H1 (cell line): Measurements from ENCODE around the gene AFG1L. TPM values are rescaled to one million over a fixed set of nuclear protein-coding genes. Genes with fewer than 3 reads are reported as not detected.

Experiments used
- CTCF ChIA-PET: fragments of 300-600 bp; sonication (Branson Sonifier 250); formaldehyde crosslinking; loops from one replicate; lab custom pipeline; 2021; ENCODE audit not compliant: partially characterized antibody; lab: Charles Lee
- POLR2A ChIA-PET: fragments of 300-600 bp; sonication (Branson Sonifier 250); formaldehyde crosslinking; loops from one replicate; lab custom pipeline; 2021; ENCODE audit warnings: inconsistent platforms; ENCODE audit not compliant: partially characterized antibody; lab: Charles Lee
- DNase-seq, 2 experiments: peaks; one replicate each; pipeline versions ENCODE4 v3.0.0 to v3.0.0-alpha.2; 2010 to 2022; ENCODE audit warnings: low spot score in 2 of 2, low read depth in 1 of 2, mixed read lengths in 1 of 2
- FAIRE-seq: peaks from 2 replicates; lab custom pipeline; 2011; peaks lifted over from hg19 to GRCh38; lab: Jason Lieb, UNC
- H2AFZ ChIP-seq: 2 replicates; pipeline ENCODE4 v1.8.1; 2012; ENCODE audit warnings: low read length, inconsistent platforms
- H2AK5ac ChIP-seq: 2 replicates; pipeline ENCODE4 v1.6.1; 2013; ENCODE audit warnings: low read depth, low read length
- H2BK120ac ChIP-seq: replicated peaks from 2 replicates; pipeline ENCODE3; 2013; ENCODE audit warnings: low read depth, low read length, inconsistent platforms
- H2BK12ac ChIP-seq: 2 replicates; pipeline ENCODE4 v1.6.1; 2013; ENCODE audit warnings: low read depth, low read length
- H2BK15ac ChIP-seq: 2 replicates; pipeline ENCODE4 v1.6.1; 2013; ENCODE audit warnings: low read length
- H2BK20ac ChIP-seq: 2 replicates; pipeline ENCODE4 v1.6.1; 2013; ENCODE audit warnings: low read length
- H2BK5ac ChIP-seq: 2 replicates; pipeline ENCODE4 v1.6.1; 2013; ENCODE audit warnings: low read depth, low read length
- H3K14ac ChIP-seq: 2 replicates; pipeline ENCODE4 v1.6.1; 2013; ENCODE audit warnings: inconsistent platforms; ENCODE audit not compliant: insufficient read length
- H3K18ac ChIP-seq: 2 replicates; pipeline ENCODE4 v1.6.1; 2013; ENCODE audit warnings: low read length; ENCODE audit errors: extremely low read depth
- H3K23ac ChIP-seq: 2 replicates; pipeline ENCODE4 v1.6.1; 2013; ENCODE audit warnings: inconsistent platforms; ENCODE audit not compliant: insufficient read length
- H3K23me2 ChIP-seq: 2 replicates; pipeline ENCODE4 v1.6.1; 2013; ENCODE audit warnings: low read depth, low read length
- H3K27ac ChIP-seq: 2 replicates; pipeline ENCODE4 v1.6.1; 2011; ENCODE audit warnings: low read depth, low read length, inconsistent platforms
- H3K27me3 ChIP-seq, 4 experiments: replicated peaks in 1 of 4; 1 replicate in 1 of 4; 2 replicates in 3 of 4; pipeline versions ENCODE4 v1.6.1 to v1.8.1; 2011 to 2013; ENCODE audit warnings: low read length in 3 of 4, mild to moderate bottlenecking in 3 of 4, inconsistent platforms in 2 of 4, mixed read lengths in 2 of 4, moderate library complexity in 1 of 4; ENCODE audit not compliant: control insufficient read depth in 3 of 4, insufficient read depth in 3 of 4; ENCODE audit errors: extremely low read depth in 1 of 4
- H3K36me3 ChIP-seq, 4 experiments: 2 replicates each; pipeline versions ENCODE4 v1.6.1 to v1.8.1; 2011 to 2013; ENCODE audit warnings: mild to moderate bottlenecking in 4 of 4, low read length in 3 of 4, moderate library complexity in 2 of 4, control low read depth in 1 of 4, inconsistent platforms in 1 of 4; ENCODE audit not compliant: insufficient read depth in 4 of 4, control insufficient read depth in 2 of 4
- H3K4ac ChIP-seq: replicated peaks from 2 replicates; pipeline ENCODE3; 2013; ENCODE audit warnings: low read length, low read depth, mixed read lengths, inconsistent platforms; ENCODE audit not compliant: insufficient read length
- H3K4me1 ChIP-seq, 4 experiments: replicated peaks in 1 of 4; 1 replicate in 1 of 4; 2 replicates in 3 of 4; pipeline versions ENCODE4 v1.6.1 to v1.8.1; 2011 to 2013; ENCODE audit warnings: low read length in 3 of 4, inconsistent platforms in 2 of 4, mixed read lengths in 1 of 4; ENCODE audit not compliant: insufficient read depth in 4 of 4, control insufficient read depth in 3 of 4
- H3K4me2 ChIP-seq, 2 experiments: 2 replicates each; pipeline versions ENCODE4 v1.6.1 to v1.8.1; 2011 to 2013; ENCODE audit warnings: low read depth in 2 of 2, low read length in 2 of 2, control low read depth in 1 of 2, inconsistent platforms in 1 of 2, mild to moderate bottlenecking in 1 of 2; ENCODE audit not compliant: insufficient read depth in 1 of 2
- H3K4me3 ChIP-seq, 4 experiments: fragments of 200-600, 300-600 bp in 1 of 4; sonication (generic), shearing (Covaris generic), sonication (Bioruptor Twin) in 1 of 4; 2 replicates each; pipeline versions ENCODE4 v1.5.1 to v1.8.1; 2011 to 2016; ENCODE audit warnings: low read length in 4 of 4, low read depth in 3 of 4, control low read depth in 2 of 4, inconsistent platforms in 2 of 4, mild to moderate bottlenecking in 2 of 4, mixed read lengths in 1 of 4, moderate library complexity in 1 of 4; ENCODE audit not compliant: insufficient read depth in 2 of 4; ENCODE audit errors: extremely low read depth in 1 of 4
- H3K56ac ChIP-seq: replicated peaks from 2 replicates; pipeline ENCODE3; 2013; ENCODE audit warnings: low read depth, mild to moderate bottlenecking, mixed read lengths, low read length, inconsistent platforms; ENCODE audit not compliant: insufficient read length
- H3K79me1 ChIP-seq: 2 replicates; pipeline ENCODE4 v1.6.1; 2013; ENCODE audit warnings: low read depth, low read length, control low read depth
- H3K79me2 ChIP-seq, 2 experiments: 2 replicates each; pipeline versions ENCODE4 v1.6.1 to v1.8.1; 2012 to 2013; ENCODE audit warnings: low read length in 2 of 2, mild to moderate bottlenecking in 2 of 2, inconsistent platforms in 1 of 2; ENCODE audit not compliant: insufficient read depth in 2 of 2, control insufficient read depth in 1 of 2
- H3K9ac ChIP-seq, 4 experiments: replicated peaks in 1 of 4; 1 replicate in 1 of 4; 2 replicates in 3 of 4; pipeline versions ENCODE4 v1.6.1 to v1.8.1; 2011 to 2013; ENCODE audit warnings: low read depth in 3 of 4, low read length in 3 of 4, control low read depth in 2 of 4, mild to moderate bottlenecking in 2 of 4, moderate library complexity in 2 of 4, inconsistent platforms in 1 of 4; ENCODE audit errors: extremely low read depth in 1 of 4
- H3K9me3 ChIP-seq, 2 experiments: 2 replicates each; pipeline versions ENCODE4 v1.6.1 to v1.8.1; 2012 to 2013; ENCODE audit warnings: mild to moderate bottlenecking in 2 of 2, moderate library complexity in 2 of 2, control low read depth in 1 of 2, inconsistent platforms in 1 of 2, low read depth in 1 of 2, low read length in 1 of 2, mixed read lengths in 1 of 2; ENCODE audit not compliant: insufficient read depth in 2 of 2
- H4K20me1 ChIP-seq, 2 experiments: replicated peaks in 1 of 2; 2 replicates each; pipeline versions ENCODE3 to v1.8.1; 2011 to 2013; ENCODE audit warnings: inconsistent platforms in 2 of 2, low read length in 2 of 2, mild to moderate bottlenecking in 1 of 2; ENCODE audit not compliant: insufficient read depth in 2 of 2, control insufficient read depth in 1 of 2
- H4K5ac ChIP-seq: 2 replicates; pipeline ENCODE4 v1.6.1; 2013; ENCODE audit warnings: low read length, low read depth, mixed read lengths, inconsistent platforms; ENCODE audit not compliant: insufficient read length
- H4K8ac ChIP-seq: 2 replicates; pipeline ENCODE4 v1.8.0; 2013; ENCODE audit warnings: mild to moderate bottlenecking, moderate library complexity, low read length, inconsistent platforms; ENCODE audit not compliant: insufficient read depth; ENCODE audit errors: extremely low read depth
- H4K91ac ChIP-seq: replicated peaks from 2 replicates; pipeline ENCODE3; 2013; ENCODE audit warnings: low read length, mixed read lengths, inconsistent platforms; ENCODE audit not compliant: insufficient read length
- ATF2 ChIP-seq: IDR thresholded peaks from 2 replicates; pipeline ENCODE4 v1.6.1; 2012; ENCODE audit warnings: low read length, inconsistent platforms
- CHD2 ChIP-seq: IDR thresholded peaks from 2 replicates; pipeline ENCODE4 v1.6.1; 2012; ENCODE audit warnings: low read length, improper control_type of control experiment
- EGR1 ChIP-seq: IDR thresholded peaks from 2 replicates; pipeline ENCODE4 v1.6.1; 2011; ENCODE audit warnings: low read depth, low read length, borderline replicate concordance
- HDAC6 ChIP-seq: IDR thresholded peaks from one replicate; pipeline ENCODE4 v1.7.1; 2012; ENCODE audit warnings: low read depth, mild to moderate bottlenecking, inconsistent platforms, low read length, moderate library complexity
- JUND ChIP-seq: IDR thresholded peaks from 2 replicates; pipeline ENCODE4 v1.6.1; 2011; ENCODE audit warnings: mild to moderate bottlenecking, improper control_type of control experiment, low read length
- KDM4A ChIP-seq: IDR thresholded peaks from one replicate; pipeline ENCODE4 v1.7.1; 2012; ENCODE audit warnings: low read depth, mild to moderate bottlenecking, moderate library complexity, low read length, inconsistent platforms; ENCODE audit not compliant: severe bottlenecking
- POU5F1 ChIP-seq: IDR thresholded peaks from 2 replicates; pipeline ENCODE4 v1.6.1; 2011; ENCODE audit warnings: low read depth, mild to moderate bottlenecking, low read length, moderate library complexity
- RXRA ChIP-seq: IDR thresholded peaks from 2 replicates; pipeline ENCODE4 v1.6.1; 2011; ENCODE audit warnings: low read depth, mild to moderate bottlenecking, low read length, moderate library complexity; ENCODE audit not compliant: insufficient read depth
- SAP30 ChIP-seq: fragments of 300-600 bp; sonication (generic); IDR thresholded peaks from 2 replicates; pipeline ENCODE4 v1.7.1; 2012; ENCODE audit warnings: low read length, moderate library complexity, mild to moderate bottlenecking, inconsistent platforms; ENCODE audit not compliant: insufficient read depth, insufficient replicate concordance
- SP1 ChIP-seq: IDR thresholded peaks from 2 replicates; pipeline ENCODE4 v1.6.1; 2011; ENCODE audit warnings: low read depth, low read length
- SP4 ChIP-seq: IDR thresholded peaks from 2 replicates; pipeline ENCODE4 v1.6.1; 2012; ENCODE audit warnings: low read length, inconsistent platforms
- WGBS, 2 experiments: shearing (Covaris generic) in 1 of 2; methylation state at CpG; one replicate each; pipeline versions ENCODE4 v1.1.6 to v1.1.7; 2013 to 2015; ENCODE audit warnings: low lambda C conversion rate in 2 of 2, mixed read lengths in 2 of 2, inconsistent platforms in 1 of 2, low coverage in 1 of 2, missing lambda C conversion rate in 1 of 2; ENCODE audit not compliant: insufficient replicate concordance in 2 of 2, insufficient coverage in 1 of 2, insufficient read length in 1 of 2; ENCODE audit errors: extremely low coverage in 1 of 2, missing lambda C conversion rate in 1 of 2; 5-methylcytosine and 5-hydroxymethylcytosine counted together
- polyA plus RNA-seq, 7 experiments: library from polyadenylated mRNA; depleted of rRNA in 3 of 7; stranded (reverse) in 5 of 7; unstranded in 2 of 7; fragments of >200 nt in 5 of 7; fragments of 200-250 nt in 2 of 7; gene quantifications; 1 replicate in 5 of 7; 2 replicates in 1 of 7; 4 replicates in 1 of 7; pipeline versions ENCODE4 v1.2.1 to v1.2.3, GENCODE V29; 2011 to 2013; ENCODE audit warnings: missing spikeins in 2 of 7, mixed read lengths in 2 of 7
- total RNA-seq: library from RNA; stranded (reverse); fragmentation: NEBNext Ultra II Directional; extraction: Animal tissue kit (Norgen Biotek cat#: 25700); gene quantifications from 2 replicates; pipeline ENCODE4 v1.2.1, GENCODE V29; 2021

AFG1L gene
- total and polyA plus RNA-seq, 2 of the 8 experiments (the other 6 are each of a cell fraction or from before 2014, with no cell fraction given): 0.98 to 5.7 TPM

DNA sequence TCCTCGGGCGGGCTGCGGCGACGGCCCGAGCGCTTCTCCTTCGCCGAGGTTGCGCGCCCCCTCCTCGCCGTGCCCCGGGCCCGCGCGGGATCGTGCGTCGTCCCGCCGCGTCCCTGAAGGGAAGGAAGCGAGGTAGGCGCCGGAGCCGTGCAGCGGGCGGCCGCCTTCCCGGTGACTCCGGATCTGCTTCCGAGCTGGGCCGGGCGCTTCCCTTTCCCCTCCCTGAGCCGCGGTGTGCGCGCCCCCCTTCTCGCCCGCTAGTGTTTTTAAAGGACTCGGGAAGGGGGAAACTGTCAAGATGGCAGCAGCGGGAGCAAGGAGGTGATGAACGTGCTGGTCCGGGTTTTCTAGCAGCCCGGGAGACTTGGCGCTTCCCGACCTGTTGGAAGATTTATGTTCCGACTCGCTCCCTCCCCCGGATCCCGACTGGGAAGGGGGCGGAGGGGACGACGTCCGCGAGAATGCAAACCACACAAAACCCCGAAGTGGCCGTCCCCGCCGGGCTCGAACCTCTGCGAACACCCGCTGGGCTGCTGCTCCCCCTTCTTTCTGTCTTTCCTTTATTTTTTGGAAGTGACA lies 265.1 kb downstream of the AFG1L start:
- peaks cover 2 to 4% of the 10 kb centered on the region in 2 experiments for H4K20me1 ChIP-seq
- peaks cover 0 to 23% (median 11%) of the 10 kb centered on the region in 4 experiments; a peak in 6 of 7 replicates for H3K27me3 ChIP-seq
- H2BK120ac ChIP-seq: no peak overlapping the region
- no peaks in the 10 kb centered on the region for H3K79me1 ChIP-seq
- WGBS, 2 experiments: 2% methylated on average over 40 of the region's 64 CpGs; no CpG with 5 or more reads in 1 of the 2 experiments
- peak overlapping the region; percentile 29 for H4K5ac ChIP-seq
- H4K91ac ChIP-seq: no peak overlapping the region
- H3K18ac ChIP-seq: peak overlapping the region; percentile 81; the same call in 1 of the 2 replicates
- H3K4me2 ChIP-seq: peak overlapping the region; percentile 97 to 100
- peak overlapping the region in 3 of 4 experiments; percentile 45 to 71 (median 65); a peak in 5 of 7 replicates for H3K9ac ChIP-seq
- peaks cover 20% of the 10 kb centered on the region for H3K23me2 ChIP-seq
- H3K27ac ChIP-seq: no peak overlapping the region
- peak overlapping the region; percentile 86 to 99 (median 92) for H3K4me3 ChIP-seq
- peak overlapping the region; percentile 36 for H3K56ac ChIP-seq
- peak overlapping the region; percentile 66; the same call in 1 of the 2 replicates for H4K8ac ChIP-seq
- H2BK5ac ChIP-seq: no peak overlapping the region; the same call in 1 of the 2 replicates
- H3K4me1 ChIP-seq: peaks cover 5 to 15% (median 7%) of the 10 kb centered on the region in 4 experiments
- H2AFZ ChIP-seq: no peak overlapping the region
- no peak overlapping the region for H2BK20ac ChIP-seq
- no peaks in the 10 kb centered on the region for H3K9me3 ChIP-seq
- 0 out of 2 replicates have a peak overlapping the region, but pooled peaks have one; percentile 9 for H2BK12ac ChIP-seq
- H2BK15ac ChIP-seq: no peak overlapping the region
- H3K4ac ChIP-seq: no peak overlapping the region
- no peak overlapping the region for H2AK5ac ChIP-seq
- no peaks in the 10 kb centered on the region for H3K36me3 ChIP-seq
- H3K14ac ChIP-seq: no peak overlapping the region
- CTCF ChIA-PET: interaction anchor here (0.8 to 1.5 kb wide), 2 partner anchors 15 to 61 kb away, joined by 3 read pairs; no protein-coding TSS in a partner anchor
- H3K79me2 ChIP-seq: peaks cover 0 to 27% of the 10 kb centered on the region in 2 experiments; a peak in 3 of 4 replicates
- H3K23ac ChIP-seq: no peak overlapping the region
- DNase-seq: no peak
- no peak for FAIRE-seq
- POLR2A ChIA-PET: interaction anchor here (0.8 to 1.8 kb wide), 5 partner anchors 16 to 288 kb away, joined by 3 to 6 read pairs (median 3); partner anchors contain the start of gene ARMC2
- TF ChIP-seq CHD2: peak; percentile 12; the same call in 1 of the 2 replicates
- no peak for TF ChIP-seq POU5F1
- peak; percentile 84 for TF ChIP-seq SAP30
- no peak for TF ChIP-seq JUND
- TF ChIP-seq ATF2: peak; percentile 86
- TF ChIP-seq SP1: peak; percentile 92
- no peak for TF ChIP-seq SP4
- peak; percentile 79 for TF ChIP-seq EGR1
- peak; percentile 63 for TF ChIP-seq KDM4A
- no peak for TF ChIP-seq RXRA
- no peak for TF ChIP-seq HDAC6
